Activated CD4-positive, alpha-beta T cell treated with anti-CD3 and anti-CD28 coated beads, Interleukin-2, amount 10 ng/mL, durations not matched to agents 24 days and 14 days (primary cell): ENCODE data around the gene TMPRSS9. TPM values are rescaled to one million over a fixed set of nuclear protein-coding genes. Genes with fewer than 3 reads are reported as not detected.
A peak's percentile ranks its signal among the peaks of the same experiment; 100 is the strongest.

ENCODE experiments used
- DNase-seq: peaks from one replicate; pipeline ENCODE4 v3.0.0; 2022
- H3K27ac Mint-ChIP-seq: one replicate; pipeline ENCODE4 v1.8.0; 2022; ENCODE audit warnings: mild to moderate bottlenecking, mixed read lengths
- H3K27me3 Mint-ChIP-seq: one replicate; pipeline ENCODE4 v1.8.0; 2022; ENCODE audit warnings: mixed read lengths
- H3K36me3 Mint-ChIP-seq: one replicate; pipeline ENCODE4 v1.8.0; 2022; ENCODE audit warnings: low read depth, mild to moderate bottlenecking, mixed read lengths
- H3K4me1 Mint-ChIP-seq: one replicate; pipeline ENCODE4 v1.8.0; 2021; ENCODE audit warnings: mixed read lengths
- H3K4me3 Mint-ChIP-seq: one replicate; pipeline ENCODE4 v1.8.0; 2022; ENCODE audit warnings: mild to moderate bottlenecking, moderate library complexity, mixed read lengths
- H3K9me3 Mint-ChIP-seq: one replicate; pipeline ENCODE4 v1.8.0; 2021; ENCODE audit warnings: mixed read lengths
- intact Hi-C: fragments of 100-400 bp; cut with micrococcal nuclease; formaldehyde crosslinking; loops from one replicate; pipeline ENCODE4 v1.15.1; 2023
- total RNA-seq: library from RNA; stranded (reverse); gene quantifications from 2 replicates; pipeline ENCODE4 v1.2.3, GENCODE V29; 2022

The TMPRSS9 gene
- total RNA-seq, 1 donor from 2014 or later, result not detected

GRCh38 chr19:2324220-2324948, 35.7 kb upstream of the TMPRSS9 start:
- intact Hi-C loops, result no loop called here
- Mint-ChIP-seq H3K4me1 (peaks cover 28% of the 10 kb centered on the region), H3K27me3 (no peaks in the 10 kb centered on the region), H3K9me3 (no peaks in the 10 kb centered on the region), H3K4me3 (no peak overlapping the region), H3K36me3 (peaks cover 36% of the 10 kb centered on the region), H3K27ac (peak overlapping the region; percentile 26)
- DNase-seq, result no peak

DNA sequence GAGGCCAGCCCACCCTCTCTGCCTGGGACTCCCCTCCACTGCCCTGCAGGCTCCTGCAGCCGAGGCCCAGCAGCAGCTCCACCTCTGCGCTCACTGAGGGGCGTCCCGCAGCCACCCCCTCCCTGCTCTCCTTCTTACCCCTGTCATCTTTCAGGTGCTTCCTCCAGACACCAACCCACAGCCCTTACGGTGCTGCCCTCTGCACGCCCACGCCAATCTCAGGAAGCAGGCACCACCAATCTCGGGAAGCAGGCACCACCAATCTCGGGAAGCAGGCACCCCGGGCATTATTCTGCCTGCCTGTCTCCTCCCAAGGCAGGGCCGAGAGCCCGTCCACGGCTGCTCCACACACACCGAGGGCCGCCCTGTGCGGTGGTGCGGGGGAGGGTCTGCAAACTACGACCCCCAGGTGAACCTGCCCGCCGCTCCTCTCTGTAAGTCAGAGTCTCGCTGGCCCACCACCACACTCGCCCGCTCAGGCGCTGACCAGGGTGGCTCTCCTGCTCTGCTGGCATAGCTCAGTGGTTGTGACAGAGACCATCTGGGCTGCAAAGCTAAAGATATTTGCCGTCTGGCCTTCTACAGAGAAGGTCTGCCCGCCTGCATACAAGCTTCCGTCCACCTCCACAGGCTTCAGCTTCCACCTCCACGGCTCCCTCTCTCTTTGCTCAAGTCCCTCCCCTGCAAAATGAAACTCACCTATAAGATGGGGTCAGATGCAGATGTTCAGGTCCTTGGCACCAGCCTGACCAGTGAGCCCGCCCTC, 34.6 kb upstream of the TMPRSS9 start:
- intact Hi-C loops, result loop anchor here (5.0 kb wide), 2 partner anchors 38 to 67 kb away; no protein-coding TSS in a partner anchor
- H3K4me3 Mint-ChIP-seq, result peak overlapping the region; percentile 95

DNA sequence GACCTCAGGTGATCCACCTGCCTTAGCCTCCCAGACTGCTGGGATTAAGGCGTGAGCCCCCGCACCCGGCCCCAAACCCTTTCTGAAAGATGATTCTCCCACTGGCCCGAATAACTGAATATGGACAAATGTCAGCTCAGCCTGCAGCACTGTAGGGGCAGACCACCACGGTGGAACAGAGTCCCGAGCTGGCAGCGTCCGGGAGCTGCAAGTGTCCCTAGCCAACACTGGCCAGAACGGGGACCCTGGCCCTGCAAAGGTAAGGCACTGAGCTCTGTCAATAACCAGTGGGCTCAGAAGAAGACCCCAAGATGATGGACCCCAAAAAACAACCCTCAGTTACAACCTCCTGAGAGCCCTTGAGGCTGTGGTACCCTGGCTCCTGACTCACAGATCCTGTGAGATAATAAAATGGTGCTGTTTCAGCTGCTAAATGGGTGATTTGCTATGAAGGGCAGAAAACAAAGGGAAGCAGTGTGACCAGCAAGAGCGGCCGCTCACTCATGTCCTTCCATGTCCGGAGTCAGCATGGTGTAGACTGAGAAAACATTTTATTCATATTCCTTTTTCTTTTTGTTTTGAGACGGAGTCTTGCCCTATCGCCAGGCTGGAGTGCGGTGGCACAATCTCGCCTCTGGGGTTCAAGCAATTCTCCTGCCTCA, 33.2 kb upstream of the TMPRSS9 start:
- peak overlapping the region; percentile 97 for H3K27ac Mint-ChIP-seq
- H3K27me3 Mint-ChIP-seq, result no peaks in the 10 kb centered on the region
- H3K4me3 Mint-ChIP-seq, result peak overlapping the region; percentile 95
- intact Hi-C loops, result loop anchor here (1.0 to 5.0 kb wide), 3 partner anchors 40 to 91 kb away; partner anchors contain the start of genes PLEKHJ1 and SF3A2
- H3K4me1 Mint-ChIP-seq, result peaks cover 43% of the 10 kb centered on the region
- no peaks in the 10 kb centered on the region for H3K9me3 Mint-ChIP-seq
- H3K36me3 Mint-ChIP-seq, result peaks cover 36% of the 10 kb centered on the region
- DNase-seq, result no peak

More for the DNA sequence above, 34.6 kb upstream of the TMPRSS9 start:
- H3K27me3 Mint-ChIP-seq, result no peaks in the 10 kb centered on the region
- H3K36me3 Mint-ChIP-seq, result peaks cover 36% of the 10 kb centered on the region
- peaks cover 37% of the 10 kb centered on the region for H3K4me1 Mint-ChIP-seq
- H3K27ac Mint-ChIP-seq, result peak overlapping the region; percentile 46
- no peak for DNase-seq
- no peaks in the 10 kb centered on the region for H3K9me3 Mint-ChIP-seq

DNA sequence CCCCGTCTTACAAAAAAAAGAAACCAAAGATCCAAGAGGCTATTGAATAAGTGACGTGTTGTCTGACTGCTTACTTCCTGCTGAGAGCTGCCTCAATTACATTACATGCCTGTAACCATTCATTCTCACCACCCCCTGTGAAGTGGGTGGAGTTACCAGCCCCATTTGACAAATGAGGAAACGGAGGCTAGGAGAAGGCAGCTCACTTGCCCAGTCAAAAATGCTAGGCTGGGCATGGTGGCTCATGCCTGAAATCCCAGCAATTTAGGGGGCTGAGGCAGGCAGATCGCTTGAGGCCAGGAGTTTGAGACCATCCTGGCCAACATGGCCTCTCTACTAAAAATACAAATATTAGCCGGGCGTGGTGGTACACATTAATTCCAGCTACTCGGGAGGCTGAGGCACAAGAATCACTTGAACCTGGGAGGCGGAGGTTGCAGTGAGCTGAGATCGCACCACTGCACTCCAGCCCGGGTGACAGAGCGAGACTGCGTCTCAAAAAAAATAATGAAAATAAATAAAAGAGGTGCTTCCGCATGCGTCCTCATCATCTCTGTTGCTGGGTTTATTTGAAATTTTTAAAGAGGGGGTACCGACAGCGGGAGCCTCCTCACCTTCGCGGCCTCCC, 32.2 kb upstream of the TMPRSS9 start:
- Mint-ChIP-seq H3K27ac (peak overlapping the region; percentile 97), H3K4me3 (peak overlapping the region; percentile 95), H3K9me3 (no peaks in the 10 kb centered on the region), H3K36me3 (peaks cover 36% of the 10 kb centered on the region), H3K27me3 (no peaks in the 10 kb centered on the region), H3K4me1 (peaks cover 51% of the 10 kb centered on the region)
- peak; percentile 91 for DNase-seq
- intact Hi-C loops, result loop anchor here (1.0 to 5.0 kb wide), 4 partner anchors 41 to 177 kb away; partner anchors contain the start of genes AP3D1, PLEKHJ1 and SF3A2

DNA sequence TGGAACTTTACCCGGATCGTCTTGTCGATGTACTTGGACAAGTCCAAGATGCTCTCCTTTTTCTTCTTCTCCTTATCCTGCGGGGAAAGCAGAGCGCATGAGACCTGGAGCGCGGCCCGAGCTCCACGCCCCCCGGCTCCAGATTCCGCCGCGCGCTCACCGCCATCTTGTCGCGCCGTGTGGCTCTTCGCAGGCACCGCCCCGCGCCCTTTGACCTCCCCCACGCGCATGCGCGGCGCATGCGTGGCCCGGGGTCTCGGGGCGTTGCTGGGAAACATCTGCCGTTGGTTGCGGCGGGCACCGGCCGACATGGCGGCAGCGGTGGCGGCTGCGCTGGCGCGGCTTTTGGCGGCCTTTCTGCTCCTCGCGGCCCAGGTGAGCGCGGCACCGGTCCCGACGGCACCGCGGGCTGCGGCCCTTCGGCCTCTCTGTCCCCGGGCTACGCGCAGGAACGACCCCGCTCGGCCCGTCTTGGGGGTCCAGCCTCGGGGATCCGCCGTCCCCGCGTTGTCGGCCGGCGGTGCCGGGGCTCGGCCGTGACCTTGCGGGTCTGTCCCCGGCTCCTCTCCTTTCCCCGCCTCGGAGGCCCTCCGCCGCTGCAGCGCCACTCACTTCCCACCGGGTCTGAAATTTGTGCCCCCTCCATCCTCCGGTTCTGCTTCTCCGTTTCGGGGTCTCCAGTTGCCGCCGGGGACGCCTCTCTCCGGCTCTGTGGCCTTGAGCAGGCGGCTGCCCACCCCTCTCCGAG, 31.5 kb upstream of the TMPRSS9 start, which contains the start of the genes LSM7 and SPPL2B:
LSM7 (minus strand) TSS at position 186 of the 748 bp plus-strand sequence; CDS start at position 166, 20 bp downstream.
SPPL2B (plus strand) TSS at position 284 of the 748 bp plus-strand sequence; CDS start at position 310, 26 bp downstream.
- Mint-ChIP-seq H3K4me1 (peaks cover 51% of the 10 kb centered on the region), H3K4me3 (peak within 1 kb of the TSS; percentile 95), H3K9me3 (no peaks in the 10 kb centered on the region), H3K27me3 (no peaks in the 10 kb centered on the region), H3K27ac (peak within 1 kb of the TSS; percentile 97), H3K36me3 (peaks cover 31% of the 10 kb centered on the region)
- DNase-seq, result peak; percentile 98
- intact Hi-C loops, result loop anchor here (2.0 to 5.0 kb wide), 3 partner anchors 41 to 178 kb away; partner anchors contain the start of gene AP3D1

GRCh38 chr19:2329149-2329478, 31.0 kb upstream of the TMPRSS9 start:
- no peaks in the 10 kb centered on the region for H3K9me3 Mint-ChIP-seq
- intact Hi-C loops, result loop anchor here (2.0 to 5.0 kb wide), 3 partner anchors 42 to 178 kb away; partner anchors contain the start of gene AP3D1
- no peaks in the 10 kb centered on the region for H3K27me3 Mint-ChIP-seq
- DNase-seq, result no peak
- H3K27ac Mint-ChIP-seq, result peak overlapping the region; percentile 79
- H3K36me3 Mint-ChIP-seq, result peaks cover 28% of the 10 kb centered on the region
- peaks cover 51% of the 10 kb centered on the region for H3K4me1 Mint-ChIP-seq
- peak overlapping the region; percentile 95 for H3K4me3 Mint-ChIP-seq

GRCh38 chr19:2329501-2329916, 30.6 kb upstream of the TMPRSS9 start:
- Mint-ChIP-seq H3K9me3 (no peaks in the 10 kb centered on the region), H3K27me3 (no peaks in the 10 kb centered on the region), H3K4me3 (peak overlapping the region; percentile 95), H3K36me3 (peaks cover 24% of the 10 kb centered on the region), H3K4me1 (peaks cover 51% of the 10 kb centered on the region), H3K27ac (peak overlapping the region; percentile 79)
- intact Hi-C loops, result loop anchor here (2.0 to 5.0 kb wide), 3 partner anchors 42 to 179 kb away; partner anchors contain the start of gene AP3D1
- no peak for DNase-seq

- H3K9me3 Mint-ChIP-seq, result no peaks in the 10 kb centered on the region
- H3K4me3 Mint-ChIP-seq, result peak overlapping the region; percentile 28
- peak overlapping the region; percentile 48 for H3K27ac Mint-ChIP-seq
- H3K27me3 Mint-ChIP-seq, result no peaks in the 10 kb centered on the region
- peaks cover 50% of the 10 kb centered on the region for H3K4me1 Mint-ChIP-seq
- DNase-seq, result no peak
- intact Hi-C loops, result no loop called here
- H3K36me3 Mint-ChIP-seq, result peaks cover 23% of the 10 kb centered on the region
Observed at GRCh38 chr19:2330255-2330631, 29.8 kb upstream of the TMPRSS9 start.

- Mint-ChIP-seq H3K36me3 (peaks cover 24% of the 10 kb centered on the region), H3K9me3 (peaks cover 5% of the 10 kb centered on the region), H3K27ac (peak overlapping the region; percentile 48), H3K27me3 (no peaks in the 10 kb centered on the region), H3K4me1 (peaks cover 47% of the 10 kb centered on the region), H3K4me3 (peak overlapping the region; percentile 28)
- intact Hi-C loops, result no loop called here
- no peak for DNase-seq
Observed at GRCh38 chr19:2330632-2331284, 29.3 kb upstream of the TMPRSS9 start.

DNA sequence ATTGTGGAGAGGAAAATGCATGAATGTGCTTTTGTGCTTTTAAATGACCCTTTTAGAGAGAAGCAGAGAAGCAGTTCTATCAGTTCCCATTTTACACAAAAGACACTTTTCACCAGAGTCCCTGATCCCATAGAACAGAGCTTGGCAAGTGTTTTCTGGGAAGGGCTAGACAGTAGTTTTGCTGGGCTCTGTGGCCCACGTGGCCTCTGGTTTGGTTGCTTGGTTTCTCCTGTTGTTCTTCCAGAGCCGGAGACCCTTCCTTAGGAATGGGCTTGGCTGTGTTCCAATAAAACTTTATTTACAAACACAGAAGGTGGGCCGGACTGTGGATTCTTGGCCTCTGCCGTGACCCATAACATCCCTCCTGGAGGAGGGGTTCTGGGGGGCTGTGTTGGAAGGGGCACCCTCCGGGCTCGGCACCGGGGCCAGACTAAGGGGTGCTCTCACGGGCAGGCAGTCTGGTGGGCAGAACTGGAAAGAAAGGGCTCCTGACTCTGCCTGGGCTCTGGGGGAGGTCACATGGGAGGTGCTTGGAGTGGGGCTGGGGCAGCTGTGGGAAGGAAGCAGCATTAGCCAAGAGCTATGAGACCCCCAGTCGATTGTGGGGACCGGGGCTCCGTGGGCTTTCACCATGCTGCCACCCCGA, 28.3 kb upstream of the TMPRSS9 start:
- no peak for DNase-seq
- H3K27me3 Mint-ChIP-seq, result no peaks in the 10 kb centered on the region
- peaks cover 46% of the 10 kb centered on the region for H3K4me1 Mint-ChIP-seq
- H3K36me3 Mint-ChIP-seq, result peaks cover 22% of the 10 kb centered on the region
- peak overlapping the region; percentile 87 for H3K27ac Mint-ChIP-seq
- H3K4me3 Mint-ChIP-seq, result peak overlapping the region; percentile 60
- intact Hi-C loops, result no loop called here
- H3K9me3 Mint-ChIP-seq, result peaks cover 10% of the 10 kb centered on the region

DNA sequence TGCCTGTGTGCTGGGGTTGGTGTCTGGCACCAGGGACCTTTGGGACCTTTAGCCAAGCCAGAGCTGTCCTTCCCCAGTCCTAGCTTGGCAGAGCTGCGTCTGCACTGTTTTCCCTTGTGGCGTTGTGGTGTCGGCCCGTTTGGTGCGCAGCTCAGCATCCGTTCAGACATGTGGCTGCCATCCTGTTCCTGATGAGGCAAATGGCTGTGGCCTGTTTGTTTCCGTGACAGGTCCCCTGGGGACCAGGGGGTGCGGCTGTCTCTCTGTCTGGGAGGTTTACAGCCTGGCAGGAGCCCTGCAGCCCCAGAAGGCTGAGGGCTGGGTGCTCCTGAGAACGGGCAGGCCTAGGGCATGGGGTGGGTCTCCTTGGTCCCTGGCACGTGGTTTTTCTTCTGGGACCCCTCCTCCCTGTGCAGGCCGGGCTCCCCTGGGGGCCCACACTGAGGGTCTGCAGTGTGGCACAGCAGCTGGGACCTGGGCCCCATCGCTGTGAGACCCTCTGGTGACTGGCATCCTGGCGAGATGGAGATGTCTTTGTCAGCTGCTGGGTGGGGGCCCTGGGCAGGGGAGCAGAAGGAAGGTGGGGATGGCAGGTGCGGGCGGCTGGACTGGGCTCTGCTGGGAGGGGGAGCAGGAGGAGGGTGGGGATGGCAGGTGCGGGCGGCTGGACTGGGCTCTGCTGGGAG, 27.6 kb upstream of the TMPRSS9 start:
- peaks cover 38% of the 10 kb centered on the region for H3K4me1 Mint-ChIP-seq
- no peaks in the 10 kb centered on the region for H3K27me3 Mint-ChIP-seq
- H3K36me3 Mint-ChIP-seq, result peaks cover 22% of the 10 kb centered on the region
- peak overlapping the region; percentile 60 for H3K4me3 Mint-ChIP-seq
- peak; percentile 87 for DNase-seq
- intact Hi-C loops, result no loop called here
- peak overlapping the region; percentile 87 for H3K27ac Mint-ChIP-seq
- peaks cover 10% of the 10 kb centered on the region for H3K9me3 Mint-ChIP-seq
